ENCODE measurements around the gene BMP8A. TPM values are rescaled to one million over a fixed set of nuclear protein-coding genes. Genes with fewer than 3 reads are reported as not detected.

Gene BMP8A
- polyA plus RNA-seq, 2 of the 4 experiments (the other 2 are of a cell fraction), result 0.13 TPM; not detected in 1

DNA sequence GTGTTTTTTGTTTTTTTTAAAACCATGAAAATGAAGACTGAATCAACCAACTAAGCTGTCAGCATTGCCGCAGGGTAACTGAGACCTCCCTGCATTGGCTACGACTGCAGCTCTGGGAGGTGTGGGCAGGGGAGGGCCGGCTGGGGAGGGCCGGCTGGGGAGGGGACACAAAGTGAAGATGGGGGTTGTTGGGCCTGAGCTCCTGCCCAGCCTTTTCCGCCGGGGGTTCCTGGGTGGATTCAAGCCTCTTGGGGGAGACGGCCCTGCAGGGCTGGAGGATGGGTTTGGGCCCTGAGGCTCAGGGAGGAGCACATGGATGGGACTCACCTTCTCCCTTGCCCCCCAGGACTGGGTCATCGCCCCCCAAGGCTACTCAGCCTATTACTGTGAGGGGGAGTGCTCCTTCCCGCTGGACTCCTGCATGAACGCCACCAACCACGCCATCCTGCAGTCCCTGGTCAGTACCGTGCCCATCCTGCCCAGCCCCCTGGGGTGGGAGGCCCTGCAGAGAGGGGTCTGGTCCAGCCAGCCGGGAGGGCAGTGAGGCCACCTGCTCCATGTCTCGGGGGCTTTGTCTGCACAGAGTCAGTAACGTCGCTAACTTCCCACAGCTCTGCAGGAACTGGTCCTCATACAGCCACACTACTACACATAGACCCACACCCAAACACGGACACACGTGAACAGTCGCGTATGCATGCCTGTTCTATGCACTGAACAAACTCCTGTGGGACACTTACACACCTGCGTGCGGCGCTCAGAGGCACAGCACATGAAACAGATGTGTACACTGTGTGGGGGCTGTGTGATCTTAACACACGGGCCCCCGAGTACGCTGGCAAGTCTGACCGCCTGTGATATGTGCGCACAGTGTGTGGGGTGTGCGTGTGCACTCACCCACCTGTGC lies 31.5 kb downstream of the BMP8A start:
- Histone ChIP-seq H3K9me3 (no peaks in the 10 kb centered on the region), H3K27ac (no peak overlapping the region), H3K4me3 (no peak overlapping the region), H3K4me1 (no peaks in the 10 kb centered on the region), H3K4me2 (no peak overlapping the region)
- POLR2A ChIA-PET, result no interaction called here
- no peak for ATAC-seq
- 96% methylated on average over 19 of the region's 29 CpGs for WGBS (ENCODE audit: missing lambda C conversion rate)
- TF ChIP-seq NR3C1 (IDR thresholded peaks at IDR 0.05), result no peak
- no peak for TF ChIP-seq CHD4 (IDR thresholded peaks at IDR 0.05; ENCODE audit: borderline replicate concordance)
- no peak for TF ChIP-seq POLR2A (IDR thresholded peaks at IDR 0.05; ENCODE audit: low read length)
- TF ChIP-seq PHF8 (IDR thresholded peaks at IDR 0.05; ENCODE audit: borderline replicate concordance, low read depth), result no peak
- TF ChIP-seq SMC3 (IDR thresholded peaks at IDR 0.05), result no peak
- TF ChIP-seq RARB (CRISPR knock-in tag; IDR thresholded peaks at IDR 0.05), result no peak
- TF ChIP-seq FOXS1 (CRISPR knock-in tag; IDR thresholded peaks at IDR 0.05), result no peak
- TF ChIP-seq EP300 (IDR thresholded peaks at IDR 0.05), result no peak
- CTCF ChIA-PET, result no interaction called here
- no peak for DNase-seq (ENCODE audit: low read depth in 1 of 2, low spot score in 1 of 2)
- FAIRE-seq, result no peak

GRCh38 chr1:39524171-39524570 lies 32.7 kb downstream of the BMP8A start:
- no peak; a peak in 1 of 6 replicates for ATAC-seq
- 86% methylated on average over 2 of the region's 6 CpGs for WGBS (ENCODE audit: missing lambda C conversion rate)
- POLR2A ChIA-PET, result no interaction called here

More at GRCh38 chr1:39524171-39524570, 32.7 kb downstream of the BMP8A start:
- no peak for DNase-seq (ENCODE audit: low read depth in 1 of 2, low spot score in 1 of 2)
- H3K9me3 ChIP-seq, result no peaks in the 10 kb centered on the region
- TF ChIP-seq ELK1 (IDR thresholded peaks at IDR 0.05; ENCODE audit: low read depth, low read length), result no peak
- no peak for TF ChIP-seq POLR2A (IDR thresholded peaks at IDR 0.05; ENCODE audit: low read length)
- no peak for TF ChIP-seq ATOH8 (CRISPR knock-in tag; IDR thresholded peaks at IDR 0.05; ENCODE audit: low read depth)
- no peak for TF ChIP-seq HOXB5 (CRISPR knock-in tag; IDR thresholded peaks at IDR 0.05)
- no peak for TF ChIP-seq TP53 (CRISPR knock-in tag; IDR thresholded peaks at IDR 0.05)
- TF ChIP-seq POLR2AphosphoS2 (conservative IDR thresholded peaks at IDR 0.05; ENCODE audit: low read length), result no peak
- TF ChIP-seq HMGXB4 (CRISPR knock-in tag; IDR thresholded peaks at IDR 0.05; ENCODE audit: borderline replicate concordance), result no peak
- H3K4me3 ChIP-seq, result no peak overlapping the region
- no peaks in the 10 kb centered on the region for H3K4me1 ChIP-seq
- FAIRE-seq, result no peak
- H3K27ac ChIP-seq, result no peak overlapping the region
- no peak overlapping the region for H3K4me2 ChIP-seq
- CTCF ChIA-PET, result interaction anchor here (7.9 kb wide), 1 partner anchor 16 kb away, joined by 51 read pairs; no protein-coding TSS in a partner anchor
